ENCODE data around the gene VPS13D.
A peak's percentile ranks its signal among the peaks of the same experiment; 100 is the strongest.
"Not testable (repeated sequence)": the region's sequence is repeated elsewhere in the genome, so short reads cannot be mapped to it uniquely, and the experiment has no call there.

VPS13D gene

GRCh38 chr1:12296623-12297022, 66.8 kb downstream of the VPS13D start:
- no peak for DNase-seq

GRCh38 chr1:12300706-12301105, 70.9 kb downstream of the VPS13D start:
- no peak for DNase-seq

GRCh38 chr1:12301518-12302237, 71.8 kb downstream of the VPS13D start:
- DNase-seq = no peak

GRCh38 chr1:12302798-12303447, 73.1 kb downstream of the VPS13D start:
- DNase-seq = no peak

- no peak for DNase-seq
These were observed 75.5 kb downstream of the VPS13D start for GRCh38 chr1:12305377-12305776.

DNA sequence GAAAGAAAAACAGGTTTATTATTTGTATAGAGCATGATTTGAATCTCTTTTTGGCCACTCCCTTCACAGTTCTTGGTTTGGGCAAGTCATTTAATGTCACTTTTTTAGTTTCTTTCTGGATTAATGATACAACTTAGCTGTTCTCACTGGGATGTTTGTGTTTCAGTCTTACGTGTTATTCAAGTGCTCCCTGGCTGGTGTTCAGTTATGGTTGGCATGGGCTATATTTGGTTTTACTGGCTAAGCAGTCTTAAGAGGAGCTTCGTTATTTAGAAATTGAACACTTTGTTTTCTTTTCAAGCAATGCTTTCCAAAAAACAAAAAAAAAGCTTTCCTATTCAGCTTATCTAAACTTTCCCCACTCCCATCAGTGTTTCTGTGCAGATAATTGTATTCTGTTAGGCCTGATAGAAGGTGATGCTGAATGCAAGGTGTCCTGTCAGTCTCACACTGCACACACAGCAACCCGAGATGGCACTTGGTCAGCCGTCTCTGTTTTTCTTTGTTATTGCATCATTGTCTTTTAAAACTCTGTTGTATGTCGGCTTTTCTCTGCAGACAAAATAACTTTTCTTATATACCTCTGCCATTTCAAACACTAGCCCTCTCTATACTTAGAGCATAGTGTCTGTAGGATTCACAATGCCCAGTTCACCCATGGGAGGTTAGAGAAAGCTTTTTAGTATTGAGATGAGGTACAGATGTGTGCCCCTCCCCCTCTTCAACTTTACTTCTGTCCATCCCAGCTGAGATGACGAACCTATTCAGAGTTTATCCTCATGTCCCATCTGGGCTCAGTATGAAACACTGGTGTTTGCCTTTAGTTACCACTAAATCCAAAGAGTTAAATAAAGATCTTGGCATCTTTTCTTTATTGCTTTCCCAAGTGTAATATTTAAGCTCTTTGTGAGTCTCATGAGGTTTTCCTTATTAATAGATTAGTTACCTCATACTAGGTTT, 80.2 kb downstream of the VPS13D start:
- DNase-seq = no peak

- DNase-seq = peak; percentile 31
These were observed 84.6 kb downstream of the VPS13D start for GRCh38 chr1:12314333-12314903.

GRCh38 chr1:12315146-12315545, 85.3 kb downstream of the VPS13D start:
- no peak for DNase-seq

DNA sequence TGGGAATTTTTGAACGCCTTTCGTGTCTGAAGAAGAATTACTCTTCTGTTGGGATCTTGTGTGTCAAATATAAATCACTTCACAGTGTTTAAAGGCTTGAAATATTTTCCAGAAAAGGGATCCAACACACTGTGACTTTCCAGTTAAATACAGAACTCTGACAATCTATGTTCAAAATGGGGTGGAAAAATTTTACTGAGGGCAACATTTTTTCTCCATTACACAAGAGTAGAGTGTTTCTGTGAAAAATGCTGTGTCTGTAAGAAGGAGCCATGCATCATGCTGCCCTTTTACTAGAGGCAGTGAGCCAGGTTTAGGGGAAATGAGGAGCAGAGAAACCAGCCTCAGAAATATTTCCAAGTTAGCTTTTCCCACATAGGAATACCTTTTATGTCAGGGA, 86.5 kb downstream of the VPS13D start:
- no peak for DNase-seq

GRCh38 chr1:12320486-12320885, 90.7 kb downstream of the VPS13D start:
- DNase-seq = no peak

DNA sequence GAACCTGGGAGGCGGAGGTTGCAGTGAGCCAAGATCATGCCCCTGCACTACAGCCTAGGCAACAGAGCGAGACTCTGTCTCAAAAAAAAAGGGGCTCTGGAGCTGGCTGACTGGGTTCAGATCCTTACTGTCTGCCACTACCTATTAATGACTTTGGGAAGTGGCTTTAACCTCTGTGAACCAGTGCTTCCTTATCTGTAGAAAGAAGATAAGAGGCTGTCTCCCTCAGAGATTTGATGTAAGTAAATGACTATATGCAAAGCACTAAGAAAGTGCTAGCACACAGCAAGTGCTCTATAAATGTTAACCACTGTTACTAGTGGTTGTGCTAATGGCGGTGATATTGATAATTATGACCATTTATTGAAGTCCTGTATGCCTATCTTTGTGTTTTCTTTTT, 94.6 kb downstream of the VPS13D start:
- no peak for DNase-seq

- DNase-seq = not testable (repeated sequence)
These were observed 95.1 kb downstream of the VPS13D start for GRCh38 chr1:12324973-12325372.

DNA sequence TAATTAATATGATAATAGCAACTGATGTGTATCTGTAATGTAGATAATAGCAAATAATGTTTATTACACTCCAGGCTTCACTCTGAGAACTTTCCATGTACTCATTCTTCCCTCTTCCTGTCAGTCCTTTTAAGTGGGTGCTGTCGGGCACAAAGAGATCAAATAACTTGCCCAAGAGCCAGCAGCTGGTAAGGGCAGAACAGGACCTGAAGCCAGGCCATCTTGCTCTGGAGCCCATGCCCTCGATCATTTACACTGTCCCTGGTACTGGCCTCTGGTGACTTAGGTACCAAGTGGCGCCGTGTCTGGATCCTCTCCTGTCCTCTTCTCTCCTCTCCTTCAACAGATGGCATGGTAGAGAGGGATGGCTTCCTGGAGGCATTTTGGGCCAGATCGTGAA, 97.2 kb downstream of the VPS13D start:
- no peak for DNase-seq

- DNase-seq = no peak
These were observed 97.7 kb downstream of the VPS13D start for GRCh38 chr1:12327566-12327965.

DNA sequence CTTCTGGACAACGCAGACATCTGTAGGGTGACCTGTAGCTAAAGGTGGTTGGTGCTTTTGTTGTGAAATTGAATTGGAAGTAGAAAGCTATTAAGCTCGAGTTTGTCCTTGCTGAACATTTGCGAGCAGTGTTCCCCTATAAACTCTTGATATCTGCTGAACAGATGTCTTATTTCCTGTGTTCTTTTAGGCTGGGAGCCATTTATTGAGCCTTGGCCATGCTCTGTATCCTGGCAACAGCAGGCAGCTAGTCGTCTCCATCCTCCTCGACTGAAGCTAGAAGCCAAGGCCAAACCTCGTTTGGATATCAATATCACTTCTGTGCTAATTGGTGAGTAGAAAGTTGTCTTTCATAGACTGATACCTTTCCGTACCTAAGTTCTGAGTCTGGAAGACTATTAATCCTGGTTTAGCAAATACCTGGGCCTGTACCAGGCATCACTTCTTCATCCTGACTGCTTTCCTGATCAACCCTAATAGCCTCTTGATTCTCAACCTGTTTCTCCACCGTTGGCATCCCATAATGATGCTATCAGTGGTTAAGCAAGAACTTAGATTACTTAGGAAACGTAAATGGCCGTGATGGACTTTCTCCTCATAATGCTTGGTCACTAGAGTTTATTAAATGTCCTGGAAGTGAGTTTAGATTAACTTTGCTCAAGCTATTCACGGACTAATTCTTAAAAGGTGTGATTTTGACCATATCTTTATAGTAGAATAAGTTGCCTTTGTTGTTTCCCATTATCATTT, 103.4 kb downstream of the VPS13D start:
- DNase-seq = no peak

DNA sequence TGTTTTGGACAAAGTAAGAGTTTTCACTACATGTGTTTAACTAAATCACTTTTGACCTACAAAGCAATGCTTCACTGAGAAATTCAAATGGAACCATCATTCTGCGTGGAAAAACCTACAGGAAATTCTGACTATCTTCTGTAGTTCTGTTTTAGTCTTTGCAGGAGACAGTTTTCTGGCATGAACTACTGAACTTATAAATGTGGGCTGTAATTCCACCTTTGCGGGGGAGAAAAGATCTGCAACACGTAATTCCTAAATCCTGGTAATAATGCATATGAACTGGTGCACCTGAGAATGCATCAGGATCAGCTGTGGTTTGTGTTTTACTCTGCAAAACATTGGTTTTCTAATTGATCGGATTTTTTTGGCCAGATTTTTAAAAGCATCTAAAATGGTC, 106.0 kb downstream of the VPS13D start:
- no peak for DNase-seq

GRCh38 chr1:12336413-12336812, 106.6 kb downstream of the VPS13D start:
- no peak for DNase-seq

DNA sequence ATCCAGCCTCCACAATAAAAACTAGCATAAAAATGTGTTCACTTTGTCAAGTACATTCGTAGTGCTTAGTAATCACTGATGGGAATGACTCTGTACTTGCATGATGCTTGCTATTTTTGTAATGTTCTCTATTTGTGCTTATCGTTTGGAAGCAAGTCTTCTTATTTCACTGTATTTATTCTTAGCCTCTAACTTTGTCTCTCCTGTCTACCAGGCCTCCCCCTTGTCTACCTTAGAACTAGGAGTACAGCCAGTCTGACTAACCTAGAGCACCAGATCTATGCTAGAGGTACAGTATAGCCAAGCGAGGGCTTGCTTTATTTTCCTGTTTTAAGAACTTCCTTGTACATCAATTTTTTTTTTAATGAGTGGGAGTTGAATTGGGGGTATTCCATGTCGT, 108.2 kb downstream of the VPS13D start:
- no peak for DNase-seq

DNA sequence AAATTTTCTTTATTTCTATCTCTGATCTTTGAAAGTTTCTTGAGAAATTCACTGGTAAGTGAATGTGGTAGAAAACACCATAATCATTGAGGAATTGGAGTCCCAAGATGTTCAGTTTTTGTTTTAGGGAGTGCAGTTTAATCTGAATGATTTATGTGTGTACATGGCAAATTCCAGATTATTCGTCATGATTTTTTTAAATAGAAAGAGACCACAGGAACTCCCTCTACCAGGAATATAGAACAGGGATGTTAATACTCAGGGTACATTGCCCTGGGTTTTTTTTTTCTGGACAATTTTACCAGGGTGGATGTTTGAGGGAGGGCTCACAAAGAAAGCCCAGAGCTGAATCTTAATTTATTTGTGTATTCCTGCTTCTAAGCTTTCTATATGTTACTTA, 109.0 kb downstream of the VPS13D start:
- no peak for DNase-seq

DNA sequence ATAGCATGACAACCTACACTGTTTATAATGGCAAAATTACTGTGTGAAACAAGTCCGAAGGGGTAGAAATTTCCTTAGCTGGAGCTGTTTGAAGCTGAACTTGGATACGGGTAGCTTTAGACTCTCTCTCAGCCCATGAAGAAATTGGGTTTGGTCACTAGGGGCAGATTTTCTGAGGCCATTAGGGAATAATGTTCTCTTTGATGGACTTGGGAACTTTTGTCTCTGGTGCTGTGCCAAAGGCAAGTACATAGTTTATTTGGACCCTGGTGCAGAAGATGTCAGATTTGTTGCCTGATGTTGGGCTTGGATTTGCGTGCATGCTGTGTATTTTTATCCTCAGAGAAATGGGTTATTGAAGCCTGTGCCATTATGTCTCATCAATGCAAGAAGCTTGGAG, 109.6 kb downstream of the VPS13D start:
- DNase-seq = no peak

- DNase-seq = no peak
These were observed 110.1 kb downstream of the VPS13D start for GRCh38 chr1:12339811-12340543.

- DNase-seq = no peak
These were observed 110.7 kb downstream of the VPS13D start for GRCh38 chr1:12340544-12340930.

Data from CD4-positive, alpha-beta T cell treated with Interleukin-17A for 1 hour (primary cell).